Panc1 (cell line): ENCODE results near the gene GLG1. TPM values are rescaled to one million over a fixed set of nuclear protein-coding genes. Genes with fewer than 3 reads are reported as not detected.
A peak's percentile ranks its signal among the peaks of the same experiment; 100 is the strongest.

ENCODE experiments used
- ATAC-seq: fragments of 200-7000 bp; cut with Tn5 transposase; 2 replicates; pipeline ENCODE4 v1.9.1; 2020; ENCODE audit warnings: mild to moderate bottlenecking, moderate library complexity
- BruUV-seq: library from RNA; stranded (reverse); fragments of 400-500 nt; replicated peaks from 2 replicates; lab custom pipeline; 2021; lab: Mats Ljungman, UMichigan
- CTCF ChIA-PET: fragments of 300-600 bp; sonication (Branson Sonifier 250); formaldehyde crosslinking; loops from one replicate; lab custom pipeline; 2022; ENCODE audit warnings: antibody characterized with exemption; lab: Charles Lee
- POLR2A ChIA-PET: fragments of 300-600 bp; sonication (Branson Sonifier 250); formaldehyde crosslinking; loops from one replicate; lab custom pipeline; 2022; ENCODE audit warnings: antibody characterized with exemption; lab: Charles Lee
- DNase-seq: peaks from one replicate; pipeline ENCODE4 v3.0.0-alpha.2; 2010; ENCODE audit warnings: low read depth, low spot score
- H3K27ac ChIP-seq: 2 replicates; pipeline ENCODE4 v1.5.1; 2011; ENCODE audit warnings: mild to moderate bottlenecking, low read length, inconsistent platforms
- H3K27me3 ChIP-seq: fragments of 200-500 bp; sonication (Bioruptor generic); 2 replicates; pipeline ENCODE4 v1.6.0; 2014; ENCODE audit warnings: low read length, inconsistent platforms; ENCODE audit not compliant: control insufficient read depth, insufficient read depth
- H3K36me3 ChIP-seq: fragments of 200-500 bp; sonication (Bioruptor generic); 2 replicates; pipeline ENCODE4 v1.5.1; 2014; ENCODE audit warnings: inconsistent platforms, mild to moderate bottlenecking, low read length, moderate library complexity; ENCODE audit not compliant: control insufficient read depth, insufficient read depth
- H3K4me1 ChIP-seq: 2 replicates; pipeline ENCODE4 v1.5.1; 2011; ENCODE audit warnings: inconsistent platforms, mild to moderate bottlenecking, low read length, moderate library complexity; ENCODE audit not compliant: control insufficient read depth, insufficient read depth
- H3K4me3 ChIP-seq, 2 experiments: 2 replicates each; pipeline ENCODE4 v1.5.1; 2011 to 2012; ENCODE audit warnings: low read depth in 2 of 2, low read length in 2 of 2, mild to moderate bottlenecking in 2 of 2, inconsistent platforms in 1 of 2, moderate library complexity in 1 of 2
- H3K9me3 ChIP-seq: fragments of 200-500 bp; sonication (Bioruptor generic); 2 replicates; pipeline ENCODE4 v1.5.1; 2014; ENCODE audit warnings: low read depth, mild to moderate bottlenecking, inconsistent platforms, low read length, moderate library complexity; ENCODE audit not compliant: control insufficient read depth, insufficient read depth
- CTCF ChIP-seq: fragments of 450-650 bp; IDR thresholded peaks from 2 replicates; pipeline ENCODE4 v1.5.1; 2017; ENCODE audit warnings: mild to moderate bottlenecking
- POLR2AphosphoS5 ChIP-seq: IDR thresholded peaks from 2 replicates; pipeline ENCODE4 v1.6.1; 2012; ENCODE audit warnings: mild to moderate bottlenecking, low read depth, low read length, moderate library complexity
- REST ChIP-seq, 2 experiments: IDR thresholded peaks; 2 replicates each; pipeline ENCODE4 v1.6.1; 2011 to 2012; ENCODE audit warnings: low read depth in 2 of 2, control low read depth in 1 of 2, low read length in 1 of 2, mild to moderate bottlenecking in 1 of 2, moderate library complexity in 1 of 2; ENCODE audit not compliant: insufficient read depth in 1 of 2
- SIN3A ChIP-seq: IDR thresholded peaks from 2 replicates; pipeline ENCODE4 v1.6.1; 2012; ENCODE audit warnings: low read depth, mild to moderate bottlenecking, low read length, moderate library complexity, borderline replicate concordance; ENCODE audit not compliant: insufficient read depth
- TCF7L2 ChIP-seq: IDR thresholded peaks from 2 replicates; pipeline ENCODE4 v1.6.1; 2011; ENCODE audit warnings: mild to moderate bottlenecking, low read depth, low read length, inconsistent platforms
- in situ Hi-C: cut with HindIII; loops from 2 replicates; pipeline ENCODE4 v1.10.0; 2016; ENCODE audit warnings: low sequenced_read_pairs, low pct_unique_long_range_greater_than_20kb
- intact Hi-C: fragments of 100-400 bp; cut with micrococcal nuclease; formaldehyde crosslinking; loops from one replicate; pipeline ENCODE4 v1.10.0; 2022; ENCODE audit not compliant: unreplicated experiment
- total RNA-seq: library from RNA; stranded (reverse); gene quantifications from one replicate; pipeline ENCODE4 v1.2.1, GENCODE V29; 2021; ENCODE audit not compliant: unreplicated experiment

The GLG1 gene
- total RNA-seq, 1 experiment from 2014 or later = 75.9 TPM

GRCh38 chr16:74652249-74652648 lies 45.3 kb upstream of the GLG1 start:
- DNase-seq = no peak
- CTCF ChIA-PET = no interaction called here
- intact Hi-C loops = no loop called here

GRCh38 chr16:74651841-74652240 lies 44.9 kb upstream of the GLG1 start:
- ATAC-seq = no peak
- peaks cover 21% of the 10 kb centered on the region; the same call in 1 of the 2 replicates for H3K36me3 ChIP-seq
- no peak for DNase-seq

More at GRCh38 chr16:74652249-74652648, 45.3 kb upstream of the GLG1 start:
- Histone ChIP-seq H3K4me1 (no peaks in the 10 kb centered on the region), H3K27me3 (no peaks in the 10 kb centered on the region), H3K4me3 (no peak overlapping the region), H3K9me3 (no peaks in the 10 kb centered on the region), H3K36me3 (peaks cover 25% of the 10 kb centered on the region; the same call in 1 of the 2 replicates), H3K27ac (no peak overlapping the region)
- no TSS peak for BruUV-seq
- TF ChIP-seq SIN3A (no peak), REST (IDR thresholded peaks at IDR 0.05; ENCODE audit: insufficient read depth in 1 of 2, low read depth in 2 of 2, low read length in 1 of 2) (no peak), CTCF (no peak), POLR2AphosphoS5 (no peak), TCF7L2 (no peak)
- no peak for ATAC-seq
- in situ Hi-C loops = no loop called here
- POLR2A ChIA-PET = no interaction called here

GRCh38 chr16:74650966-74651567 lies 44.2 kb upstream of the GLG1 start:
- in situ Hi-C loops (no loop called here), intact Hi-C loops (no loop called here)
- no peak overlapping the region for H3K4me3 ChIP-seq
- H3K36me3 ChIP-seq = peaks cover 19% of the 10 kb centered on the region; the same call in 1 of the 2 replicates
- H3K27ac ChIP-seq = no peak overlapping the region
- no TSS peak for BruUV-seq
- DNase-seq (no peak), ATAC-seq (no peak)
- no peaks in the 10 kb centered on the region for H3K9me3 ChIP-seq
- H3K4me1 ChIP-seq = no peaks in the 10 kb centered on the region
- H3K27me3 ChIP-seq = no peaks in the 10 kb centered on the region
- CTCF ChIA-PET = interaction anchor here (0.6 kb wide), 1 partner anchor 16 kb away, joined by 3 read pairs; no protein-coding TSS in a partner anchor
- no peak for TF ChIP-seq POLR2AphosphoS5
- TF ChIP-seq SIN3A = no peak
- TF ChIP-seq CTCF = peak; percentile 67
- POLR2A ChIA-PET = interaction anchor here (0.7 kb wide), 1 partner anchor 18 kb away, joined by 3 read pairs; no protein-coding TSS in a partner anchor

More at GRCh38 chr16:74651841-74652240, 44.9 kb upstream of the GLG1 start:
- Histone ChIP-seq H3K27ac (no peak overlapping the region), H3K27me3 (no peaks in the 10 kb centered on the region), H3K9me3 (no peaks in the 10 kb centered on the region), H3K4me1 (no peaks in the 10 kb centered on the region), H3K4me3 (no peak overlapping the region)
- ChIA-PET POLR2A (no interaction called here), CTCF (interaction anchor here (0.6 kb wide), 1 partner anchor 16 kb away, joined by 3 read pairs; no protein-coding TSS in a partner anchor)
- intact Hi-C loops (no loop called here), in situ Hi-C loops (no loop called here)
- BruUV-seq = no TSS peak
- TF ChIP-seq POLR2AphosphoS5 (no peak), SIN3A (no peak), TCF7L2 (no peak)
